ENCODE data around the gene CNFN.

CNFN gene

DNA sequence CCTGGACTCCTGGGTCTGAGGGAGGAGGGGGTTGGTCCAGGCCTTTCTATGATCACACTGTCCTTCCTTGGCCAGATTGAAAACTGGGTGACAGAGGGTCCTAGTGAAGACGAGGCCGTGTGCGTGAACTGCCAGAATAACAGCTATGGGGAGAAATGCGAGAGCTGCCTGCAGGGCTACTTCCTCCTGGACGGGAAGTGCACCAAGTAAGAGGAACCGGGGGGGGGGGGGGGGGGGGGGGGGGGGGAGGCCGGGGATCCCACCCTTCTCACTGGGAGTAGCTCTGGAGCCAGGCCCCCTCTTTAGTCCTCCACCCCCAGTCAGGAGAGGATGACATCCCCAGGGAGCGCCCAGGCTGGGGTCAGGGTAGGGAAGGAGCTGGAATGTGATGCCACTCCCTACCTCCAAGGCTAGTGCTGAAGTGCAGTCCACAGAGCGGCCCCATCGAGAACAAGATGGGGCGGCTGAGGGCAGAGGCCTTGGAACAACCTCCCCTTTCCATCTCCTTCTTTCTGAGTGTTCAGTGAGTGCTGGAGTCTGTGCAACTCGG lies 19.4 kb downstream of the CNFN start:
- no peak for DNase-seq

DNA sequence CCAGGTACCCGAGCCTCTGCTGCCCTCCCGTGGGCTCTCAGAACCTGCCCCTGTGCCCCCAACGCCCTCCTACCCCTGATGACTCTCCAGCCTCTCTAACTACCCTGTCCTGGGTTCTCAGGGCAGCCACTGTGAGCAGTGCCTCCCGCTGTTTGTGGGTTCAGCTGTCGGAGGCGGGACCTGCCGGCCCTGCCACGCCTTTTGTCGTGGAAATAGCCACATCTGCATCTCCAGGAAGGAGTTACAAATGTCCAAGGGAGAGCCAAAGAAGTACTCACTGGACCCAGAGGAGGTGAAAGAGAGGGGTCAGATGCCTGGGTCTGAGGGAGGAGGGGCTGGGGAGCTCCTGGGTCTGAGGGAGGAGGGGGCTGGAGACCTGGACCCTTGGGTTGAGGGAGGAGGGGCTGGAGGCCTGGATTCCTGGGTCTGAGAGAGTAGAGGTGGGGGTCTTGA lies 20.0 kb downstream of the CNFN start:
- peak; percentile 14 for DNase-seq

DNA sequence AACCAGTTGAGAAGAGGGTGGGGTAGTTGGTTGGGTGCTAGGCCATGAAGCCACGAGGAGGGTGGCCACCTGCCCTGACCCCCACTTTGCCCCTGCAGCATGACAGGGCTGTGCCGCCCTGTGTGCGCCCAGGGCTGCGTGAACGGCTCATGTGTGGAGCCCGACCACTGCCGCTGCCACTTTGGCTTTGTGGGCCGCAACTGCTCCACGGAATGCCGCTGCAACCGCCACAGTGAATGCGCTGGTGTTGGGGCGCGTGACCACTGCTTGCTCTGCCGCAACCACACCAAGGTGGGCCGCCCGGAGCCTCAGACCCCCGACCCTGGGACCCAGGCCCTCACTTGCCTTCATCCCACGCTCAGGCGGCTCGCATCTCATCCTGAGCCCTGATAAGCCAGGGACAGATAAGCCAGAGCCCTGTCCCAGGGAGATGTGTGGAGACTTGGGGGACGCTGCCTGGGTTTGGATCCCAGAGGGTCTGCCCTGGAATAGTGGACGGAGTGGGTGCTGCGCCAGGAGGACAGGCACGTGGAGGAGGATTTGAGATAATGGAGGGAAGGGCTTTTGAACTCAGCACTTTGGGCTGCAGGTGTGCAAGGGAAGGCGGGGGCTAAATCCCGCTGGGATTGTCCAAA lies 20.5 kb downstream of the CNFN start:
- DNase-seq = no peak

GRCh38 chr19:42368765-42369164 lies 21.3 kb downstream of the CNFN start:
- DNase-seq = no peak

- no peak for DNase-seq
Observed at GRCh38 chr19:42368360-42368759, 21.7 kb downstream of the CNFN start.

- no peak for DNase-seq
Observed at GRCh38 chr19:42367929-42368328, 22.2 kb downstream of the CNFN start.

- no peak for DNase-seq
Observed at GRCh38 chr19:42366673-42367072, 23.4 kb downstream of the CNFN start.

GRCh38 chr19:42363614-42364346 lies 26.3 kb downstream of the CNFN start:
- no peak for DNase-seq

DNA sequence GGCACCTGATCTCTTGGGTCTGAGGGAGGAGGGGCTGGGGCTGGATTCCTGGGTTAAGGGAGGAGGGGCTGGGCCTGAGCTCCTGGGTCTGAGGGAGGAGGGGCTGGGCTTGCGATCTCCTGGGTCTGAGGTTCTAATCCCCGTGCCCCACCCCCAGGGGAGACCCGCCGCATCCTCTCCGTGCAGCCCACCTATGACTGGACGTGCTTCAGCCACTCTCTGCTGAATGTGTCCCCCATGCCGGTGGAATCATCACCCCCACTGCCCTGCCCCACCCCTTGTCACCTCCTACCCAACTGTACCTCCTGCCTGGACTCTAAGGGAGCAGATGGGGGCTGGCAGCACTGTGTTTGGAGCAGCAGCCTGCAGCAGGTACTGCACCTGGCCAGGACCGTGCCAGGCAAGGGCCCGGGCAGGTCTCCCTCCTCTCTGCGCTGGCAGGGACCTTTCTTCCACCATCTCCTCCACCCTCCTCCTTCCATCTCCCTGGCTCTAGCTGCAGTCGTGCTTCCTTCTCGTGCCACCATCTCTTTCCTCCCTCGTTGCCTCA lies 27.1 kb downstream of the CNFN start:
- no peak for DNase-seq

DNA sequence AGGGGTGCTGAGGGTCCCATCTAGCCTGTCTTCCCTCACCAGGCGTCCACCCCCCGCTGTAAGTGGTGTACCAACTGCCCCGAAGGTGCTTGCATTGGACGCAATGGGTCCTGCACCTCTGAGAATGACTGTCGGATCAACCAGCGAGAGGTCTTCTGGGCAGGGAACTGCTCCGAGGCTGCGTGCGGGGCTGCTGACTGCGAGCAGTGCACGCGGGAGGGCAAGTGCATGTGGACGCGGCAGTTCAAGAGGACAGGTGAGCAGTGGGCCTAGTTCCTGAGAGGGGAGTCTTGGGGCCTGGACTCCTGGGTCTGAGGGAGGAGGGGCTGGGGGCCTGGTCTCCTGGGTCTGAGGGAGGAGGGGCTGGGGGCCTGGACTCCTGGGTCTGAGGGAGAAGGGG lies 27.8 kb downstream of the CNFN start:
- no peak for DNase-seq

DNA sequence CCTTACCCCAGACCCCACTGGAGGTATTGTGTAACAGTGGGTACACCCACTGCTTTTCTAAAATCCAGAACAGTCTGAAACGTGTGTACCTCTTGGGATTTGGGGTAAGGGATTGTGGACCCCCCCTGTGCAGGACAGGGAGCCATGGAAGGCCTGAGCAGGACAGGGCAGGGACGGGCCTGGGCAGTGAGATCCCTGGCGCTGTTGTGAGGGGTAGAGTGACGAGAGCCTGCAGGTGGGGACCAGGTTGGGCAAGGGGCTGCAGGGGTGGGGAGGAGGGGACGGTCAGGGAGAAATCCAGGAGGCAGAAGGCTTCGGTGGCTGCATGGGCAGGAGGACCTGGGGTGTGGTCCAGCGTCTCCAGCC lies 28.6 kb downstream of the CNFN start:
- DNase-seq = no peak

- no peak for DNase-seq
Observed at GRCh38 chr19:42360787-42361544, 29.1 kb downstream of the CNFN start.

DNA sequence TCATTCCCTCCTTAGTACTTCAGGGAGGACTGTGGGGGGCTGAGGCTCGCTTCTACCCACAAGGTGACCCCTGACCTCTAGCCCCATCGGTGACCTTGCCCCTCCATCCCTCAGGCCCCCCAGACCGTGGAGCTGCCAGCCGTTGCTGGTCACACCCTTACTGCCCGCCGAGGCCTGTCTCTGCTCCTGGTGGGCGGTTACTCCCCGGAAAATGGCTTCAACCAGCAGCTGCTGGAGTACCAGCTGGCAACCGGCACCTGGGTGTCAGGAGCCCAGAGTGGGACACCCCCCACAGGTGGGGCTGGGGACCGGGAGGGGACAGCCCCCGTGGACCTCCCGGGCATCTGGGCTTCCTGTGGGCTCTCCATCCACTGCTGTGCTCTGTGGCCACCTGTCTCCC lies 32.8 kb downstream of the CNFN start:
- no peak for DNase-seq

- no peak for DNase-seq
Observed at GRCh38 chr19:42356686-42357085, 33.4 kb downstream of the CNFN start.

GRCh38 chr19:42355896-42356295 lies 34.2 kb downstream of the CNFN start:
- no peak for DNase-seq

DNA sequence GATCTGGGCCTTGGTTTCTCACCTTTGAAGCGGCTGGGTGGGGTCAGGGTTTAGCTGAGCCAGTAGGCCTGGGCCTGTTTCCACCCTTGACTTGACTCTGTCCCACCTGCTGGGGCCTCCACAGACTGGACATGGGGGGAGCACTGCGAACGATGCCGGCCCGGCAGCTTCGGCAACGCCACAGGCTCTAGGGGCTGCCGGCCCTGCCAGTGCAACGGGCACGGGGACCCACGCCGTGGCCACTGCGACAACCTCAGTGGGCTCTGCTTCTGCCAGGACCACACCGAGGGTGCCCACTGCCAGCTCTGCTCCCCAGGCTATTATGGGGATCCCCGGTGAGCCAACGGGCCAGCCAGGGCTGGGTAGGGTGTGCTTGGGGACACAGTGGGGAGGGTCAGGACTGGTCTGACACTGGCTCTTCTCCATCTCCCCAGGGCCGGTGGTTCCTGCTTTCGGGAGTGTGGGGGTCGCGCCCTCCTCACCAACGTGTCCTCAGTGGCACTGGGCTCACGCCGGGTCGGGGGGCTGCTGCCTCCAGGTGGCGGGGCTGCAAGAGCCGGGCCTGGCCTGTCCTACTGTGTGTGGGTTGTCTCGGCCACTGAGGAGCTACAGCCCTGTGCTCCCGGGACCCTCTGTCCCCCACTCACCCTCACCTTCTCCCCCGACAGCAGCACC lies 36.6 kb downstream of the CNFN start:
- DNase-seq = no peak

DNA sequence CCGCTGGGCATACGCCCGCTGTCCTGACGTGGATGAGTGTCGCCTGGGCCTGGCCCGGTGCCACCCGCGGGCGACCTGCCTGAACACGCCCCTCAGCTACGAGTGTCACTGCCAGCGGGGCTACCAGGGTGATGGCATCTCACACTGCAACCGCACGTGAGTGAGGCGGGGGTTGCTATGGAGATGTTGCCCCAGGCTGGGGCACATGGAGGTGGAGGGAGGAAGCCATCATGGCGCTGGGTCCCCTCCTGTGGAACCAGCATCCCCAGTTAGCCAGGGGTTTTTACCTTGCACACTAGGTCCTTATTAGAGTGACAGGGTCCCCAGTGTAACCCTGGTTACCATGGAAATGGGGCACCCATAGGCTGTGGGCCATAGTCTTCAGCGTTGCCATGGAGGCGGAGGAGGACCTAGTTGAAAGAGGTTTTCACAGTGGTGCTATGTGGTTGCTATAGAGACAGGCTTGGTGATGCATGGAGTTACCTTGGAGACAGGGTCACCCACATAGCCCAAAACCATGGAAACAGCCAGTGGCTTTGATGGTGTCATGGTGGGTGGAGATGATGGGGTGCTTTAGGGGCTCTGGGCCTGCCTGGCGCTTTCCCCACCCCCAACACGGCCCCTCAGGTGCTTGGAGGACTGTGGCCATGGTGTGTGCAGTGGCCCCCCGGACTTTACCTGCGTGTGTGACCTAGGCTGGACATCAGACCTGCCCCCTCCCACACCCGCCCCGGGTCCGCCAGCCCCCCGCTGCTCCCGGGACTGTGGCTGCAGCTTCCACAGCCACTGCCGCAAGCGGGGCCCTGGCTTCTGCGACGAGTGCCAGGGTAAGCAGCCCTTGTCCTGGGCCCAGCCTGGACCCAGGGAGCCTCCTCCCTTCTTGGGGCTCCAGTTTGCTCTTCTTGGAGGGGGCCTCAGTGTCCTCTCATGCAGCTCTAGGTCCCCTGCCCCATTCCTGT lies 37.5 kb downstream of the CNFN start:
- DNase-seq = peak; percentile 40

GRCh38 chr19:42351079-42351735 lies 38.9 kb downstream of the CNFN start:
- no peak for DNase-seq

GRCh38 chr19:42350417-42350816 lies 39.7 kb downstream of the CNFN start:
- no peak for DNase-seq

- no peak for DNase-seq
Observed at GRCh38 chr19:42349378-42350107, 40.6 kb downstream of the CNFN start.
